Ascending aorta (tissue), 2 donors: Measurements from ENCODE around the gene SNAI1. TPM values are rescaled to one million over a fixed set of nuclear protein-coding genes. Genes with fewer than 3 reads are reported as not detected.
A peak's percentile ranks its signal among the peaks of the same experiment; 100 is the strongest.
"Not testable (repeated sequence)": the region's sequence is repeated elsewhere in the genome, so short reads cannot be mapped to it uniquely, and the experiment has no call there.

Experiments
- DNase-seq, 2 donors: peaks; one replicate each; pipeline ENCODE4 v3.0.0-alpha.2; 2019; ENCODE audit warnings: low spot score in 2 of 2
- H3K27ac ChIP-seq, 2 donors: fragments of 200-600 bp; sonication (generic); one replicate each; pipeline ENCODE4 v1.5.1; 2016 to 2017; ENCODE audit warnings: mild to moderate bottlenecking in 1 of 2
- H3K27me3 ChIP-seq: fragments of 200-600 bp; sonication (generic); one replicate; pipeline ENCODE4 v1.5.1; 2017
- H3K36me3 ChIP-seq, 2 donors: fragments of 200-600 bp; sonication (generic); one replicate each; pipeline ENCODE4 v1.5.1; 2016
- H3K4me1 ChIP-seq, 2 donors: fragments of 200-600 bp; sonication (generic); one replicate each; pipeline ENCODE4 v1.5.1; 2016 to 2017; ENCODE audit warnings: mild to moderate bottlenecking in 1 of 2
- H3K4me3 ChIP-seq, 2 donors: fragments of 200-600 bp; sonication (generic); one replicate each; pipeline ENCODE4 v1.5.1; 2016 to 2017; ENCODE audit warnings: mild to moderate bottlenecking in 1 of 2
- H3K9me3 ChIP-seq, 2 donors: fragments of 200-600 bp; sonication (generic); one replicate each; pipeline ENCODE4 v1.5.1; 2016
- intact Hi-C: fragments of 100-400 bp; cut with DNase I; formaldehyde crosslinking; loops from one replicate; pipeline ENCODE4 v1.15.1; 2023
- total RNA-seq: library from RNA; depleted of rRNA; stranded (reverse); fragments of >200 nt; gene quantifications from one replicate; pipeline ENCODE4 v1.1.0, GENCODE V29; 2016
- TF ChIP-seq, protein P1 (sequence below), 3 experiments: fragments of 200-600 bp in 2 of 3; fragments of 450-650 bp in 1 of 3; sonication (generic) in 2 of 3; IDR thresholded peaks; one replicate each; pipeline ENCODE4 v1.5.1; 2016 to 2019; ENCODE audit warnings: antibody characterized with exemption in 3 of 3, mild to moderate bottlenecking in 1 of 3, moderate library complexity in 1 of 3

Gene SNAI1
- total RNA-seq, 1 donor from 2014 or later, result 64.4 TPM

DNA sequence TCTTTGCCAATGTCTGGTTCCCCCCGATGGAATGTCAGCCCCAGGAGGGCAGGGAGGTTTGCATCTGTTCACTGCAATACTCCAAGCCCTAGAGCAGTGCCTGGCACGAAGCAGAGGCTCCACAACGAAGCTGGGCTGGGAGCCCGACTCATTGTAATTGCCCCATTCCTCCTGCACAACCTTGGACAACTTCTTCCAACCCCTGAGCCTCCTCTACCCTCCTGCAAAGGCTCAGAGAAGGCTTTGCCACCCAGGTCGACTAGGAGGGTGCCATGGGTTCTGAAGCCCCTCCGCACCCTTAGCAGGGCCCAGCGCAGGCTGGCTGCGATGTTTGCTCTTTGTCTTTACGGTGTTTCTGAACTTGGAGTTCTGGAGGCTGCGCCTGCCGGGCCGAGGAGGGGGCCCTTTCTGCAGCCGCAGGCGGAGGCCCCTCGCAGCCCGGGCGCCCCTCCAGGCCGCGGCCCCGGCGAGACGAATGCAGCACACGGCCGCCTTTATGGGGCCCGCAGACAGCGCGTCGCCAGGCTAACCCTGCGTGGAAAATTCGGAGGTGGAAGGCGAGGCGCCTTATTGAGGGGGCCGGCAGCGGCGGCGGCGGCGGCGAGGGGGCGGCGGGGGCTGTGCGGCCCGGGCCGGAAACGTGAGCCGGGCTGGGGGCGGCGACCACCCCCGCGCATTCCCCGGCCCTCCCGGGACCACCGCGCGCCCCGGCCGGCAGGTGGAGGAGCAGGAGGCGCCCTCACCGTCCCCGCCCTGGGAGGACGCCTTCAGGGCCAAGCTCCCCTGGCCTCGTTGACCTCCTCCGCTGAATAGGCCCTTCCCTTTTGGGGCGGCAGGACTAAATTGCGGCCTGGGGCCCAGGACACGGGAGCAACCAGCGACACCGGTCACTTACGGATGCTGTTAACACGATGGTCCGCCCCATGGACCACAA lies 27.0 kb downstream of the SNAI1 start:
- Histone ChIP-seq H3K27ac (no peak overlapping the region), H3K4me1 (peaks cover 0 to 8% of the 10 kb centered on the region in 2 donors), H3K36me3 (no peaks in the 10 kb centered on the region), H3K27me3 (no peaks in the 10 kb centered on the region), H3K4me3 (peak overlapping the region; percentile 32 to 35), H3K9me3 (no peaks in the 10 kb centered on the region)
- intact Hi-C loops, result no loop called here
- TF ChIP-seq, protein P1, sequence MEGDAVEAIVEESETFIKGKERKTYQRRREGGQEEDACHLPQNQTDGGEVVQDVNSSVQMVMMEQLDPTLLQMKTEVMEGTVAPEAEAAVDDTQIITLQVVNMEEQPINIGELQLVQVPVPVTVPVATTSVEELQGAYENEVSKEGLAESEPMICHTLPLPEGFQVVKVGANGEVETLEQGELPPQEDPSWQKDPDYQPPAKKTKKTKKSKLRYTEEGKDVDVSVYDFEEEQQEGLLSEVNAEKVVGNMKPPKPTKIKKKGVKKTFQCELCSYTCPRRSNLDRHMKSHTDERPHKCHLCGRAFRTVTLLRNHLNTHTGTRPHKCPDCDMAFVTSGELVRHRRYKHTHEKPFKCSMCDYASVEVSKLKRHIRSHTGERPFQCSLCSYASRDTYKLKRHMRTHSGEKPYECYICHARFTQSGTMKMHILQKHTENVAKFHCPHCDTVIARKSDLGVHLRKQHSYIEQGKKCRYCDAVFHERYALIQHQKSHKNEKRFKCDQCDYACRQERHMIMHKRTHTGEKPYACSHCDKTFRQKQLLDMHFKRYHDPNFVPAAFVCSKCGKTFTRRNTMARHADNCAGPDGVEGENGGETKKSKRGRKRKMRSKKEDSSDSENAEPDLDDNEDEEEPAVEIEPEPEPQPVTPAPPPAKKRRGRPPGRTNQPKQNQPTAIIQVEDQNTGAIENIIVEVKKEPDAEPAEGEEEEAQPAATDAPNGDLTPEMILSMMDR (IDR thresholded peaks at IDR 0.05), result no peak
- no peak for DNase-seq

DNA sequence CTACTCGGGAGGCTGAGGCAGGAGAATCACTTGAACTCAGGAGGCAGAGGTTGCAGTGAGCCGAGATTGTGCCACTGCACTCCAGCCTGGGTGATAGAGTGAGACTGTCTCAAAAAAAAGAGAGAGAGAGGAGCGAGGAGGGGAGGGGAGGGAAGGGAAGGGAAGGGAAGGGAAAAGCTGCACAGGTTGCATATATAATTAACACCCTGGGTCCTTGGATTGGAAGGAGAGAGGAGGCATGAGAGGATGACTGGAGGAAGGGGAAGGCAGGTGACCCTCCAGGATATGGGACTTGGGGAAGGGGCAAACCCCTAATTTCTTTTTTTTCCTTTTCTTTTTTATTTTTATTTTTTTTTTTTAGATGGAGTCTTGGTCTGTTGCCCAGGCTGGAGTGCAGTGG lies 28.8 kb downstream of the SNAI1 start:
- intact Hi-C loops, H3K4me3 ChIP-seq, H3K4me1 ChIP-seq, H3K9me3 ChIP-seq, H3K27ac ChIP-seq, H3K36me3 ChIP-seq, H3K27me3 ChIP-seq, DNase-seq: not testable (repeated sequence)

DNA sequence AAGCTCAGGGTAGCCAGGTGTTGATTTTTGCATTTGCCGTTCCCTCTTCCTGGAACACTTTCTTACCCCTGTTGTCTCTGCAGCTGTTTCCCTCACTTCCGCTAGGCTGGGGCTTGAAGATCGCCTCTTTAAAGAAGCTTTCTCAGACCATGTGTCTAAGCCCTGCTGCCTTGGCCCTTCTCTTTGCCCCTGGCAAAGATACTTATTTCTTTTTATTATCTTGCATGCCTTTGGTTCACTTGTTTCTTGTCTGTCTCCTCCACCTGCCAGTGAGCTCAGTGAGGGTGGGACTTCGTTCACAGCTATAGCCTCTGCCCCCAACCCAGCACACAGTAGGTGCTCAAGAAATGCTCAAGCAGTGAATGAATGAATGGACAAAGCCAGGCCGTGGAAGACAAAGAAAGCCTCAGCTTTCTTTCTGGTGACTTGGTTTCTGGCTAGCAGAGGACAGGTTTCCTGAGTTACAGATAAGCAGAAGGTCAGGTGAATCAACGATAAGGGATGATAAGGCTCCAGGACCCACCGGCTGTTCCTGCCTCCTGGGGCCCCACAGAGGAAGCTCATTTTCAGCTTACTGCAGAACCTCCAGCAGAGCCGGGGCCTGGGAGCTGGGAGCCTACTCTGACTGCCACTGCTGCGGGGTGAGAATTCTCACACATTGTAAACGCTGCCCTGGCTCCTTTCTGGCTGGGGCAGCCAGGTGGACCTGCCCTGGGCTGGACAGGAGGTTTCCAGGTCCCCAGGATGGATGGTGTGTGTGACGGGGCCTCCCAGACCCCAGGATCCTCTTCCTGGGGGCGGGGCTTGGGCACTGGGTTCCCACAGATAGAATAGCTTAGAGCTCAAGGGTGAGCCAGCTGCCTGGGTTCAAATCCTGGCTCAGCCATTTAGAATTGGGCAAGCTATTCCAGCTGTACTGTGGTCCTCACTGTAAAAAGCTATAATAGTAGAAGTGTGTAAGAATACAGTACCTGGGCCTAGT lies 29.8 kb downstream of the SNAI1 start:
- intact Hi-C loops, result no loop called here
- Histone ChIP-seq H3K4me3 (no peak overlapping the region), H3K36me3 (no peaks in the 10 kb centered on the region), H3K27ac (no peak overlapping the region), H3K9me3 (no peaks in the 10 kb centered on the region), H3K27me3 (no peaks in the 10 kb centered on the region), H3K4me1 (peaks cover 3 to 11% of the 10 kb centered on the region in 2 donors)
- DNase-seq, result no peak
- TF ChIP-seq, protein P1 (IDR thresholded peaks at IDR 0.05), result no peak

DNA sequence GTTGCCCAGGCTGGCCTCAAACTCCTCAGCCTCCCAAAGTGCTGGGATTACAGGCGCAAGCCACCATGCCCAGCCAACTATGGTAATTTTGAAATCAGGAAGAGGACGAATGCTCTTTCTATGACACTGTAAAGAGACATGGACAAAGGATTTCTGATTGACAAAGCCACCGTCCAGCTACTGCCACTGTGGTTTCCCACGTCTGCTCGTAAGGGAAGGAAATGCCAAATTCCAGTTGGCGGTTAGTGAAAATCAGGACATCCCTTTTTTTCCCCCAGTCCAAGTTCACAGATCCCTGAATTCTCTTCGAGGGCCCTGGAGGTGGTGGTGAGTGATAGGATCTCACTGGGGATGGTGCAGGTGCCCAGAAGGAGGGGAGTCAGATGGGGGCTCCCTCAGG lies 31.2 kb downstream of the SNAI1 start:
- TF ChIP-seq, protein P1 (IDR thresholded peaks at IDR 0.05), result no peak
- no peak for DNase-seq
- H3K27ac ChIP-seq, result no peak overlapping the region
- no peaks in the 10 kb centered on the region for H3K9me3 ChIP-seq
- no peaks in the 10 kb centered on the region for H3K36me3 ChIP-seq
- peaks cover 8 to 11% of the 10 kb centered on the region in 2 donors for H3K4me1 ChIP-seq
- intact Hi-C loops, result no loop called here
- no peak overlapping the region for H3K4me3 ChIP-seq
- H3K27me3 ChIP-seq, result no peaks in the 10 kb centered on the region

DNA sequence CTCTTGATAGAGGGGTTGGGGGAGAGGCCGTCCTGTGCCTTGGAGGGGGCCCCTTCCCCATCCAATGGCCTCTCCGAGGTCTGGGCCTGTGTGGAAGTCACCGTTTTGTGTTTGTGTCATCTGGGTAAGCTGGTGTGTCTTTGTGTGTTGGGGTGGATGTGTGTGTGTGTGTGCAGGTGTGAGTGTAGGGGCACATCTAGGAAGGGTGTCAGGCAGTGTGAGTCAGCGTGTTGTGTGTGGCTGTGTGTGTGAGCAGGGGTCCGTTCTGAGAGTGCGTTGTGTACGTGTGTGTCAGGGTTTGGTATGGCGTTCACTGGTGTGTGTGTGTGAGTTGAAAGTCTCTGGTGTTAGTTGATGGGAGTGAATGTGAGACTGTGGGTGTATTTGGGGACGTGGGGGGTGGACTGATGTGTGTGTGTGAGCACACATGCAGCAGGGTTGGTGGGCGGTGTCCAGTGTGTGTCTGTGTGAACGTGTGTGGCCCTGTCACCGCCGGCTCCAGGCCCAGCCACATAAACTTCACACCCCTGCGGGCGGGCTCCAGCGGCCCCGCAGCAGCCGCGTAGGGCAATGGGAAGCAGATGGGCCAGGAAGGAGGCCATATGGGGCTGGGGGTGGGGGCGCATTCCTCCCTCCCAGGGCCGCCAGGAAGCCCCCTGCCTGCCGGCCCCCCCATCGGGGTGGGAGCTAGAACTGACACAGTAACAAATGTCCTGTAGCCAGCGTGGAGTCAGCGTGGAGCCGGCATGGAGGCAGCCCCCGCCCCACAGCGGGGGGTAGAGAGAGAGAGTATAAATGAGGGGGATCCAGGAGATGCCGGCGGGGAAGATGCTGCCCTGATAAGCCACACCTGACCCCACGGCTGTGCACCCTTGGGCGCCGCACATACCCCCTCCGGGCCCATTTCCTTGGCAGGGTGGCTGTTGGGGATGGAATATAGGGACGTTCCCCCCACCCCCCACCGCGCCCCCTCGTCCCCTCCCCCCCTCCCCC lies 32.1 kb downstream of the SNAI1 start:
- TF ChIP-seq, protein P1 (IDR thresholded peaks at IDR 0.05), result no peak
- no peaks in the 10 kb centered on the region for H3K9me3 ChIP-seq
- H3K27me3 ChIP-seq, result no peaks in the 10 kb centered on the region
- no peak overlapping the region for H3K27ac ChIP-seq
- intact Hi-C loops, result loop anchor here (5.0 kb wide), 1 partner anchor 42 kb away; no protein-coding TSS in a partner anchor
- no peak overlapping the region for H3K4me3 ChIP-seq
- no peak for DNase-seq
- no peaks in the 10 kb centered on the region for H3K36me3 ChIP-seq
- peaks cover 8 to 11% of the 10 kb centered on the region in 2 donors for H3K4me1 ChIP-seq
